Loucy (cell line): ENCODE results near the gene SP1.
"Not testable (repeated sequence)": the region's sequence is repeated elsewhere in the genome, so short reads cannot be mapped to it uniquely, and the experiment has no call there.

Experiments used
- CTCF ChIP-seq: fragments of 200-600 bp; sonication (generic); conservative IDR thresholded peaks from 2 replicates; pipeline ENCODE4 v1.5.1; 2014; ENCODE audit warnings: mild to moderate bottlenecking, antibody characterized with exemption, low read length
- EZH2phosphoT487 ChIP-seq: fragments of 200-600 bp; IDR thresholded peaks from 2 replicates; pipeline ENCODE4 v1.6.1; 2018; ENCODE audit warnings: antibody characterized with exemption, mild to moderate bottlenecking, moderate library complexity, borderline replicate concordance

GRCh38 chr12:53374277-53374676 lies 5.7 kb upstream of the SP1 start:
- TF ChIP-seq CTCF, EZH2phosphoT487: not testable (repeated sequence)
